Peyer's patch (tissue), 4 donors: Measurements from ENCODE around the gene KCTD2.

Source experiments
- CTCF ChIP-seq, 6 experiments: fragments of 450-650 bp in 4 of 6; fragments of 200-600 bp in 2 of 6; sonication (generic) in 1 of 6; IDR thresholded peaks; one replicate each; pipeline ENCODE4 v1.5.1; 2017 to 2019; ENCODE audit warnings: antibody characterized with exemption in 6 of 6, mild to moderate bottlenecking in 3 of 6, moderate library complexity in 1 of 6
- POLR2A ChIP-seq, 2 donors: fragments of 450-650 bp; IDR thresholded peaks; one replicate each; pipeline ENCODE4 v1.5.1; 2017; ENCODE audit warnings: antibody characterized with exemption in 2 of 2, mild to moderate bottlenecking in 2 of 2, moderate library complexity in 2 of 2

DNA sequence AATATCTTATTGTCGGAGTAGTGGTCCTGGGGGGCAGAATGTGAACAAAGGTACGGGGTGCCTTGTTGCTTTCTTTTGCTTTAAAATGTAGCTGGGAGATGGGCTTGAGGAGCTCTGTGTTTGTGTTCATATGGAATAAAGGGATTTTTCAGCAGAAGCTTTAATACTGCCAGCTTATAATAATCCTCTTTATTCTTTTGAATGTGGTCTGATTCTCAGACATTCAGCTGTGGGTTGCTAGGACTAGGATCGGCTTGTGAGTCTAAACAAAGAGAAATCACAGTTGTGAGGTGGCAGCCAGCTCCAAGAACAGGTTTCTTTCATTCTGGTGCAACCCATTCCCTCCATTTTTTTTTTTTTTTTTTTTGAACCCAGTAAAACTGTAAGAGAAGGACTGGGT is 27.3 kb upstream of the KCTD2 start:
- TF ChIP-seq POLR2A (IDR thresholded peaks at IDR 0.05) (no peak), CTCF (IDR thresholded peaks at IDR 0.05) (no peak)
